ENCODE data around the gene KIF25.
"Not testable (repeated sequence)": the region's sequence is repeated elsewhere in the genome, so short reads cannot be mapped to it uniquely, and the experiment has no call there.

Gene KIF25

GRCh38 chr6:168077401-168077800 lies 79.9 kb downstream of the KIF25 start:
- H3K4me3 ChIP-seq (ENCODE audit: low read depth, low read length); DNase-seq (ENCODE audit: low read depth): not testable (repeated sequence)

- no peak overlapping the region for H3K4me3 ChIP-seq (ENCODE audit: low read depth, low read length)
- no peak for DNase-seq (ENCODE audit: low read depth)
These were observed 80.9 kb downstream of the KIF25 start for GRCh38 chr6:168078175-168078942.

- no peak for DNase-seq (ENCODE audit: low read depth)
These were observed 81.5 kb downstream of the KIF25 start, which contains the start of gene FRMD1 for GRCh38 chr6:168078943-168079405. Gene FRMD1 (minus strand): TSS chr6:168079212. CDS start chr6:168079094, 118 bp downstream.

GRCh38 chr6:168080393-168081077 lies 83.1 kb downstream of the KIF25 start:
- no peak overlapping the region for H3K4me3 ChIP-seq (ENCODE audit: low read depth, low read length)
- DNase-seq (ENCODE audit: low read depth) = no peak

More at GRCh38 chr6:168078943-168079405, 81.5 kb downstream of the KIF25 start, which contains the start of gene FRMD1:
- no peak within 1 kb of the TSS for H3K4me3 ChIP-seq (ENCODE audit: low read depth, low read length)

GRCh38 chr6:168081858-168082546 lies 84.5 kb downstream of the KIF25 start:
- DNase-seq (ENCODE audit: low read depth) = no peak
- H3K4me3 ChIP-seq (ENCODE audit: low read depth, low read length) = no peak overlapping the region

- no peak for DNase-seq (ENCODE audit: low read depth)
- H3K4me3 ChIP-seq (ENCODE audit: low read depth, low read length) = no peak overlapping the region
These were observed 85.5 kb downstream of the KIF25 start for GRCh38 chr6:168082860-168083513.

- no peak overlapping the region for H3K4me3 ChIP-seq (ENCODE audit: low read depth, low read length)
- DNase-seq (ENCODE audit: low read depth) = no peak
These were observed 86.0 kb downstream of the KIF25 start for GRCh38 chr6:168083514-168083885.

GRCh38 chr6:168084465-168085160 lies 87.1 kb downstream of the KIF25 start:
- no peak for DNase-seq (ENCODE audit: low read depth)
- H3K4me3 ChIP-seq (ENCODE audit: low read depth, low read length) = no peak overlapping the region

- no peak for DNase-seq (ENCODE audit: low read depth)
- no peak overlapping the region for H3K4me3 ChIP-seq (ENCODE audit: low read depth, low read length)
These were observed 88.6 kb downstream of the KIF25 start for GRCh38 chr6:168086066-168086465.

GRCh38 chr6:168086616-168087015 lies 89.1 kb downstream of the KIF25 start:
- DNase-seq (ENCODE audit: low read depth) = no peak

GRCh38 chr6:168087436-168088160 lies 90.1 kb downstream of the KIF25 start:
- H3K4me3 ChIP-seq (ENCODE audit: low read depth, low read length) = no peak overlapping the region
- no peak for DNase-seq (ENCODE audit: low read depth)

More at GRCh38 chr6:168086616-168087015, 89.1 kb downstream of the KIF25 start:
- no peak overlapping the region for H3K4me3 ChIP-seq (ENCODE audit: low read depth, low read length)

- H3K4me3 ChIP-seq (ENCODE audit: low read depth, low read length) = no peak overlapping the region
- DNase-seq (ENCODE audit: low read depth) = peak; percentile 5
These were observed 90.9 kb downstream of the KIF25 start for GRCh38 chr6:168088161-168089053.

GRCh38 chr6:168089186-168090063 lies 92.0 kb downstream of the KIF25 start:
- no peak overlapping the region for H3K4me3 ChIP-seq (ENCODE audit: low read depth, low read length)
- DNase-seq (ENCODE audit: low read depth) = no peak

- DNase-seq (ENCODE audit: low read depth) = no peak
- no peak overlapping the region for H3K4me3 ChIP-seq (ENCODE audit: low read depth, low read length)
These were observed 92.7 kb downstream of the KIF25 start for GRCh38 chr6:168090064-168090690.

- no peak overlapping the region for H3K4me3 ChIP-seq (ENCODE audit: low read depth, low read length)
- DNase-seq (ENCODE audit: low read depth) = no peak
These were observed 93.2 kb downstream of the KIF25 start for GRCh38 chr6:168090706-168091105.

All from skeletal muscle cell (primary cell).